ENCODE measurements around the gene USP36. TPM values are rescaled to one million over a fixed set of nuclear protein-coding genes. Genes with fewer than 3 reads are reported as not detected.

The USP36 gene
- total and polyA plus RNA-seq, 4 donors: 22.5 to 41.0 (median 32.7) TPM

DNA sequence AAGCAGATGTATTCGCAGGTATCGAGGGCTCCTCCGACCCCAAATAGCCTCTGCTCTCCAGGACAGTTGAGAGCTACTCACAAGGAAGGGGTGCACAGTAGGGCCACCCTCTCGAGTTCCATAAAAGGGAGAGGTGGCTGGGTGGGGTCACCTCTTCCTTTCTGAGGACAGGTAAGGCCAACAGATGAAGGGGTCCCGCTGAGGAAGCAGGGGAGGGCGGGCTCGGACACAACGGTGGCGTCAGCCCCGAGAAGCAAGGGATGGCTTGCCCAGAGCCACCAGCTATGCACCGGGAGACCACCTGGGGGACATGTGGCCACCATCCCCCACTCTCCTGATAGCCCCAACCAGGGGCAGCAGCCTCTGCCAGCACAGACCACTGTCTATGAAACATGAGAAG lies 43.4 kb downstream of the USP36 start:
- DNase-seq (ENCODE audit: low read depth in 4 of 6, low spot score in 6 of 6): no peak
- Histone ChIP-seq H3K4me3 (ENCODE audit: low read depth, low read length) (no peak overlapping the region), H3K36me3 (ENCODE audit: control insufficient read depth, insufficient read depth, low read length) (peaks cover 93% of the 10 kb centered on the region), H3K27ac (ENCODE audit: low read depth, low read length) (no peak overlapping the region), H3K9me3 (ENCODE audit: control insufficient read depth, insufficient read depth, low read length) (no peaks in the 10 kb centered on the region), H3K4me1 (ENCODE audit: control insufficient read depth, insufficient read depth, low read length) (peaks cover 8% of the 10 kb centered on the region), H3K27me3 (ENCODE audit: control insufficient read depth, insufficient read depth, low read length) (no peaks in the 10 kb centered on the region)
- WGBS (ENCODE audit: insufficient coverage): 91% methylated on average over 11 of the region's 11 CpGs

DNA sequence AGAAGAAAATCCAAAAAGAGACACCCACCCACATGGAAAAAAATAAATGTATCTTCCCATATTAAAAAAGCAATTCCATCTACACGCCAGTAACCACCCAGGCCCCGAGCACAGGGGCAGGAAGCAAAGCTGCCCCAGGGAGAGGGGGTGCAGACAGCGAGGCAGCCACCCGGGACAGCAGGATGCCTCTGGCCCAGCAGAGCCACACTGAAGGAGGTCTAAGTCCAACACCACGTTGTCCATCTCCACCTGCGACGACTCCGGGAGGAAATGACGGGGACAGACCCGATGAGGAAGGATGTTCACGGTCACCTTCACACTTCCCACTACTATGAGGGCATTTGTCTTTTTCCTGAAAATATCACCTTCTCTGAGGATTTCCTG lies 44.1 kb downstream of the USP36 start:
- peaks cover 10% of the 10 kb centered on the region for H3K4me1 ChIP-seq (ENCODE audit: control insufficient read depth, insufficient read depth, low read length)
- H3K9me3 ChIP-seq (ENCODE audit: control insufficient read depth, insufficient read depth, low read length): no peaks in the 10 kb centered on the region
- no peak for DNase-seq (ENCODE audit: low read depth in 4 of 6, low spot score in 6 of 6)
- H3K36me3 ChIP-seq (ENCODE audit: control insufficient read depth, insufficient read depth, low read length): peaks cover 92% of the 10 kb centered on the region
- no peak overlapping the region for H3K4me3 ChIP-seq (ENCODE audit: low read depth, low read length)
- H3K27ac ChIP-seq (ENCODE audit: low read depth, low read length): no peak overlapping the region
- no peaks in the 10 kb centered on the region for H3K27me3 ChIP-seq (ENCODE audit: control insufficient read depth, insufficient read depth, low read length)
- WGBS (ENCODE audit: insufficient coverage): 96% methylated on average over 4 of the region's 11 CpGs

DNA sequence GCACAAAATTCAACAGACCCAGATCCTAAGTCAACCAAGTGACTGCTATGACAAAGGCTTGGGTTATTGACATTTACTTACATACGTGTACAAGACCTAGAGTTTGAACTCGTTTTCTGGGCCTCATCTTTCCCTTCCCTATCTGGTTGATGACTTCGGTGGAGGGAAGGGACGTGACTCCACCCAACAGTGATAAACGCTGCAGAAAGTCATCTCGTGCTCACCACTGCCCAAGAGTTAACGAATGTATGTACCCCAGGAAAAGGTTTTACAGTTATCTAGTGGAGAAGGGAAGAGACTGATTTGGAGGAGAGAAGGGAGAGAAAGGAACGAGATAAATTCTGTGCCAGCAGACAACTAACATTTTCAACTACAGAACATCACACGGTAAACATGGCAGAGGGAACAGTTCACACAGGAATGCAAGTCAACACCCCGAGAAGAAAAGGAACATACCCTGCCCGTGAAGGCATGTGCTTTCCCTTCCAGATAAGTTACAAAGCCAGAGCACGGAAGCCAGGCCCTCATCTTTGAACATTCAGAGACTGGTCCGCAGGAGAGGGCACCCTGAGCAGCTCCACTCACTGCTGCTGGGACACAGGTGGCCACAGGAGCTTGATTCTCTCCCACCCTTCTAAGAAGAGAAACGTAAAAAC lies 44.6 kb downstream of the USP36 start:
- no peak for DNase-seq (ENCODE audit: low read depth in 4 of 6, low spot score in 6 of 6)
- WGBS (ENCODE audit: insufficient coverage): 78% methylated on average over 8 of the region's 14 CpGs
- H3K36me3 ChIP-seq (ENCODE audit: control insufficient read depth, insufficient read depth, low read length): peaks cover 88% of the 10 kb centered on the region

DNA sequence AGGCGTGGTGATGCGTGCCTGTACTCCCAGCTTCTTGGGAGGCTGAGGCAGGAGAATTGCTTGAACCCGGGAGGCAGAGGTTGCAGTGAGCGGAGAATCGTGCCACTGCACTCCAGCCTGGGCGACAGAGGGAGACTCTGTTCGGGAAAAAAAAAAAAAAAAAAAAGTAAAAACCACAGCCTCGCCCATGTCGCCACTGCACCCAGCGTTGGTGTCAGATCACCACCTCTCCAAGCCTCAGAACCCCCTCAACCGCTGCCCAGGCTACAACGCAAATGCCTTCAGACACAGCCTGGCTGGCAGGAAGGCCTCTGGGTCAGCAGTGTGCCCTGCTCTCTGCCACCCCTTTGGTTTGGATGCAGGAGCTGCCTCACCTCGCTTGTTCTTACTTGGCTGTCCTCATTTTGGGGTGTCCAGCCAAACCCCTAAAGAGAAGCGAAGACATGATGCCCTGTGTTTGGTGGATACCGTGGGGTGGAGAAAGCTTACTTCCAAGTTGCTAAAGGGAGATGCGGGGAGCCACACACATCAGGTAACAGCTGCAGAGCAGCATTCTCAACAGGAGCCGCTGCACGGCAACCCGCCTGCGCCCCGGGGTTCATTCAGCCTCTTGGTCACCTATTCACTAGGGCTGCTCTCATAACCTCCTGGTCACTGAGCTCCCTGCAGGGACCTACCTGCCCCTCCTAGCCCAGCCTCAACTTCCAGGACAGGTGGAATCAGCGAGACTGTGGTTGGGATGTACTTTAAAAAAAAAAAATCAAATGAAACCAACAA lies 45.6 kb downstream of the USP36 start:
- WGBS (ENCODE audit: insufficient coverage): 94% methylated on average over 18 of the region's 22 CpGs
- Histone ChIP-seq H3K27ac (ENCODE audit: low read depth, low read length) (no peak overlapping the region), H3K4me3 (ENCODE audit: low read depth, low read length) (no peak overlapping the region), H3K4me1 (ENCODE audit: control insufficient read depth, insufficient read depth, low read length) (peaks cover 17% of the 10 kb centered on the region), H3K9me3 (ENCODE audit: control insufficient read depth, insufficient read depth, low read length) (no peaks in the 10 kb centered on the region), H3K36me3 (ENCODE audit: control insufficient read depth, insufficient read depth, low read length) (peaks cover 79% of the 10 kb centered on the region), H3K27me3 (ENCODE audit: control insufficient read depth, insufficient read depth, low read length) (no peaks in the 10 kb centered on the region)
- no peak for DNase-seq (ENCODE audit: low read depth in 4 of 6, low spot score in 6 of 6)

More for the DNA sequence above, 44.6 kb downstream of the USP36 start:
- H3K4me1 ChIP-seq (ENCODE audit: control insufficient read depth, insufficient read depth, low read length): peaks cover 15% of the 10 kb centered on the region
- H3K27ac ChIP-seq (ENCODE audit: low read depth, low read length): no peak overlapping the region
- no peak overlapping the region for H3K4me3 ChIP-seq (ENCODE audit: low read depth, low read length)
- H3K9me3 ChIP-seq (ENCODE audit: control insufficient read depth, insufficient read depth, low read length): no peaks in the 10 kb centered on the region
- H3K27me3 ChIP-seq (ENCODE audit: control insufficient read depth, insufficient read depth, low read length): no peaks in the 10 kb centered on the region

DNA sequence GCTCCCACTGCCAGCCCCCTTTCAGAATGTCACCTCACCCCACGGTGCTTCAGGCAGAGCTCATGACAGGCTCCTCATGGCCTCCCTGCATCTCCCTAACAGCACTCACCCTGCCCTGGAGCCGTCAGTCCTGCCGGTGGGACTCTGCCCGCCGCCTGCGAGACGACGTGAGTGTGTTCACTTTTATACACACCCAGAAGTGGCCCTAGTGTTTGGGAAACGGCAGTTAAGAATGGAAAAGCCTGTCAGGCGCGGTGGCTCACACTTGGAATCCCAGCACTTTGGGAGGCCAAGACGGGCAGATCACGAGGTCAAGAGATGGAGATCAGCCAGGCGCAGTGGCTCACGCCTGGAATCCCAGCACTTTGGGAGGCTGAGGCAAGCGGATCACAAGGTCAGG lies 46.2 kb downstream of the USP36 start:
- no peak overlapping the region for H3K4me3 ChIP-seq (ENCODE audit: low read depth, low read length)
- H3K9me3 ChIP-seq (ENCODE audit: control insufficient read depth, insufficient read depth, low read length): no peaks in the 10 kb centered on the region
- WGBS (ENCODE audit: insufficient coverage): 91% methylated on average over 16 of the region's 16 CpGs
- no peak overlapping the region for H3K27ac ChIP-seq (ENCODE audit: low read depth, low read length)
- no peak for DNase-seq (ENCODE audit: low read depth in 4 of 6, low spot score in 6 of 6)
- peaks cover 76% of the 10 kb centered on the region for H3K36me3 ChIP-seq (ENCODE audit: control insufficient read depth, insufficient read depth, low read length)
- peaks cover 21% of the 10 kb centered on the region for H3K4me1 ChIP-seq (ENCODE audit: control insufficient read depth, insufficient read depth, low read length)
- no peaks in the 10 kb centered on the region for H3K27me3 ChIP-seq (ENCODE audit: control insufficient read depth, insufficient read depth, low read length)

DNA sequence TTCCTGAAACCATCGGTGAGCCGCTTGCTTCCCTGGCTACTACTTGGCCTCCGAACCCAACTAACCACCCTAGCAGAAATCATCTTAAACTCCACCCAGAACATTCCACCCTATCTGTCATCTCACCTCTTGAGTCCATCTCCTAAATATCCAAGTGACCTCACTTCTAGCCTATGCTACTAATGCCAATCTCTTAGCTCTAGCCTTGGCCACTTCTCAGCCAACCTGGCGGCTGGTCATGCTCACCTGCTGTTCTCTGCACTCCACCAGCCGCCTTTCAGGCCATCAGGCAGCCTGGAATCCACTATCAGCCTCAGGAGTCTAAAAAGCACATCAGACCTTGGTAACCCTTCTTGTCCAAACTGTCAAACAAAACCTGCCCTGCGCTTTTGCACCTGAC lies 46.6 kb downstream of the USP36 start:
- H3K4me1 ChIP-seq (ENCODE audit: control insufficient read depth, insufficient read depth, low read length): peaks cover 26% of the 10 kb centered on the region
- no peaks in the 10 kb centered on the region for H3K9me3 ChIP-seq (ENCODE audit: control insufficient read depth, insufficient read depth, low read length)
- H3K27ac ChIP-seq (ENCODE audit: low read depth, low read length): no peak overlapping the region
- 81% methylated on average over 6 of the region's 6 CpGs for WGBS (ENCODE audit: insufficient coverage)
- no peak for DNase-seq (ENCODE audit: low read depth in 4 of 6, low spot score in 6 of 6)
- peaks cover 72% of the 10 kb centered on the region for H3K36me3 ChIP-seq (ENCODE audit: control insufficient read depth, insufficient read depth, low read length)
- H3K4me3 ChIP-seq (ENCODE audit: low read depth, low read length): no peak overlapping the region
- no peaks in the 10 kb centered on the region for H3K27me3 ChIP-seq (ENCODE audit: control insufficient read depth, insufficient read depth, low read length)

DNA sequence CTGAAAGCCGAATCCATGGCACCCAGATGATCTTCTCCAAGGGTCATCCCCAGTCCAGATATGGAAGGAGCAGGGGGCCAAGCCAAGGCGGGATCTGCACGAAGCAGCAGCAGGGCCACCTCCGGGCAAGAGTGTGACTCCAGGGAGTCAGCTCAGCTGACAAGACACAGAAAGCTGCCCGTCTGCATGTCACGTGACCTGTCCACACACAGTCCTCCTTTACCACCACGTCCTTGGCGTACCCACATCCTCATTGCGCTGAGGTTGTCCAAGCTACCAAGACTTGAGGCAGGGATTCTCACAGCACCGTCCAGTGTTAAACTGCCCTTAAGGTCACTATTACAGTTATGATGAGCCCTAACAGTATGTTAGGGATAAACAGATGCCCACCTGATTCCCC lies 47.2 kb downstream of the USP36 start:
- no peak overlapping the region for H3K27ac ChIP-seq (ENCODE audit: low read depth, low read length)
- WGBS (ENCODE audit: insufficient coverage): 80% methylated on average over 10 of the region's 10 CpGs
- H3K9me3 ChIP-seq (ENCODE audit: control insufficient read depth, insufficient read depth, low read length): no peaks in the 10 kb centered on the region
- DNase-seq (ENCODE audit: low read depth in 4 of 6, low spot score in 6 of 6): no peak
- H3K36me3 ChIP-seq (ENCODE audit: control insufficient read depth, insufficient read depth, low read length): peaks cover 68% of the 10 kb centered on the region
- no peak overlapping the region for H3K4me3 ChIP-seq (ENCODE audit: low read depth, low read length)
- no peaks in the 10 kb centered on the region for H3K27me3 ChIP-seq (ENCODE audit: control insufficient read depth, insufficient read depth, low read length)
- peaks cover 27% of the 10 kb centered on the region for H3K4me1 ChIP-seq (ENCODE audit: control insufficient read depth, insufficient read depth, low read length)

DNA sequence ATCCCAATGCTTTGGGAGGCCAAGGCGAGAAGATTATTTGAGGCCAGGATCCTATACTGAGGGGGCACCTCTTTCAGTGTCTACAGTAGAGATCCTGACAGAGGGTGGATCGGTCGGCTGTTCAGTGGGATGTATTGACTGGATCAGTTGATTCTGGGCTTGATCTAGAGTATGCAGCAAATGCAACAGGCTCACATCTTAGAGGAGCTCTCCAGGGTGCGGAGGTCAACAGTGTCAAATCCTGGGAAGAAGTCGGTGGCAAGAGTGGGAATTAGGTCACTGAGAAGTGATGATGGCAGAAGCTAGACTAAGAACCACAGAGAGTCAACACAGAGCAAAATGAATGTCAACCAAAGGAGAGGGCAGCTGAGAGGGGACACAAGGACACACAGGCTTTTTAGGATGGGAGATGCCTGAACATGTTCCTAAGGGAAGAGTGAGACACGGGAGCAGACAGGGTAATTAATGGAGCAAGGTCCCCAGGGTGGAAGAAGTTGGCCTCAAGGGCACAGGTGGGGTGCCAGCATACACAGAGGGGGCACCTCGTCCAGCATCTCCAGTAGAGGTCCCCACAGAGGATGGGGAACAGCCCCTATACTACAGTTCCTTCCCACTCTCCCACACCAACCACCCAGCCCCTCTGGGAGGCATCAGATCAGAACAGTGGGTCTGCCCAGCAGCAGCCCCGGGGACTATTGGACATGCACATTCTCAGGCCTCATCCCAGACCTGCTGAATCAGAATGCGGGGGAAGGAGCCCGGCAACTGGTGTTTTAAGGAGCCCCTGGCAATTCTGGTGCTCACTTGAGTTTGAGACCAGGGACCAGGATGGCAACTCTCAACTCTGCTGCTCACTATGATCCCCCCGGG lies 48.5 kb downstream of the USP36 start:
- no peak for DNase-seq (ENCODE audit: low read depth in 4 of 6, low spot score in 6 of 6)
- peak overlapping the region; percentile 71 for H3K27ac ChIP-seq (ENCODE audit: low read depth, low read length)
- H3K4me3 ChIP-seq (ENCODE audit: low read depth, low read length): no peak overlapping the region
- H3K9me3 ChIP-seq (ENCODE audit: control insufficient read depth, insufficient read depth, low read length): no peaks in the 10 kb centered on the region
- H3K4me1 ChIP-seq (ENCODE audit: control insufficient read depth, insufficient read depth, low read length): peaks cover 27% of the 10 kb centered on the region
- no peaks in the 10 kb centered on the region for H3K27me3 ChIP-seq (ENCODE audit: control insufficient read depth, insufficient read depth, low read length)
- 76% methylated on average over 11 of the region's 11 CpGs for WGBS (ENCODE audit: insufficient coverage)
- H3K36me3 ChIP-seq (ENCODE audit: control insufficient read depth, insufficient read depth, low read length): peaks cover 56% of the 10 kb centered on the region

DNA sequence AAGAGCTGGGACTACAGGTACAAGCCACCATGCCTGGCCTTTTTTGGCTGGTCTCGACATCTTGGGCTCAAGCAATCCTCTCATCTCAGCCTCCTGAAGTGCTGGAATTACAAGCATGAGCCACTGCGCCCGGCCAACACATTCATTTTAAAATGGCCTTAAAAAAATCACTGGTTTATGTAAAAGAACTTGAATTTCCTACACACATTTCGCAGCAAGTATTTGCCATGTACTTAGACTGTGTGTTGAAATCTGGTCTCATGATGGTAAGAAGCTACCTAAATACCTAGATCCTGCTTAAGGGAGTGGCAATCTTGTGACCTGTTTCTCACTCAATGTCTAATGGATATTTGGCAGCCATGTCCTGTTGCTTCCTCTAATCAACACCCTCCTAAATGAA lies 50.1 kb downstream of the USP36 start:
- 50% methylated on average over 1 of the region's 4 CpGs for WGBS (ENCODE audit: insufficient coverage)
- Histone ChIP-seq H3K27me3 (ENCODE audit: control insufficient read depth, insufficient read depth, low read length) (no peaks in the 10 kb centered on the region), H3K4me3 (ENCODE audit: low read depth, low read length) (no peak overlapping the region), H3K36me3 (ENCODE audit: control insufficient read depth, insufficient read depth, low read length) (peaks cover 41% of the 10 kb centered on the region), H3K4me1 (ENCODE audit: control insufficient read depth, insufficient read depth, low read length) (peaks cover 27% of the 10 kb centered on the region), H3K9me3 (ENCODE audit: control insufficient read depth, insufficient read depth, low read length) (no peaks in the 10 kb centered on the region), H3K27ac (ENCODE audit: low read depth, low read length) (peak overlapping the region; percentile 71)
- DNase-seq (ENCODE audit: low read depth in 4 of 6, low spot score in 6 of 6): no peak
